SK-MEL-5 (cell line): ENCODE results near the gene OSBP. TPM values are rescaled to one million over a fixed set of nuclear protein-coding genes. Genes with fewer than 3 reads are reported as not detected.
"Not testable (repeated sequence)": the region's sequence is repeated elsewhere in the genome, so short reads cannot be mapped to it uniquely, and the experiment has no call there.

ENCODE experiments used
- DNase-seq: peaks from one replicate; pipeline ENCODE4 v3.0.0-alpha.2; 2016; ENCODE audit warnings: low read depth, low spot score
- in situ Hi-C: cut with HindIII; loops from 2 replicates; pipeline ENCODE4 v1.10.0; 2016; ENCODE audit warnings: low sequenced_read_pairs, high pct_unique_total_duplicates, low pct_unique_long_range_greater_than_20kb
- total RNA-seq: library from RNA; depleted of rRNA; stranded (reverse); fragments of >200 nt; shearing (Covaris generic); gene quantifications from 2 replicates; pipeline ENCODE4 v1.2.3, GENCODE V29; 2014

Gene OSBP
- total RNA-seq, 1 experiment from 2014 or later: 17.8 TPM

- in situ Hi-C loops: no loop called here
- peak; percentile 77 for DNase-seq
Observed at GRCh38 chr11:59560702-59561473, 54.7 kb downstream of the OSBP start.

DNA sequence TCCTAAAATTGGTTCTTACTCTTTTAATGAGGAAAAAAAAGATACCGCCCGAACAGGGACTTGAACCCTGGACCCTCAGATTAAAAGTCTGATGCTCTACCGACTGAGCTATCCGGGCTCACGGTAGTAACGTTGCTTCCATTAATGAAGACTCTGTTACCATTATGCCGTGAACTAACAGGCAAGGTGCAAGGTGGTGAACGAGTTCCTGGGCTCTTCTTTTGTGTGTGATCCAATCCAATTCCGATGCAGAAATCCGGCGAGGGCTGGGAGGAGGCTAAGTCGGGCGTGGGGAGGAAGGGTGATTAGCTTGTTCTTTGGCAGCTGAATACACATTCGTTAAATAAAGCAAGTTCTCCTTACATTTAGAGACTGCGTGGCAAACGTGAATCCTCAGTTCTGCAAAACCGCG, 55.3 kb downstream of the OSBP start:
- DNase-seq: peak; percentile 80
- in situ Hi-C loops: no loop called here

DNA sequence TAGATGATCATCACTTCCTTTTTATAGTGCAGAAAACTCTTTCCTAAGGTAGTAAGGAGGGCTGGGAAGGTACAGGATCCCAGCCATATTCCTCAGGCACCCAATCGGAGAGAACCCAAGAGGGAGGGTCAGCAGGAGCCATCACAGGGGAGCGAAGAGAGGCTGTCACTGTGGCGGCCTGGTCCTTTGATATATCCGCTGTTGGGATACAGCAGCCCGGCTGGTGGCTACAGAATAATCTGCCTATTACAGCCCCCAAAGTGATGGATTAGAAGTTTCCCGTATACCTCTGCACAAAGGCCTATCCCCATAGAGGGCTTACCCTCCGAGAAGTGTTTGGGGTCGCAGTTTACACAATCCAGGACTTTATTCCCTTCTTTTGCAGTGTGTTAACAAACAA, 55.7 kb downstream of the OSBP start:
- DNase-seq: no peak
- in situ Hi-C loops: no loop called here

- no peak for DNase-seq
- in situ Hi-C loops: no loop called here
Observed at GRCh38 chr11:59558270-59558643, 57.3 kb downstream of the OSBP start.

GRCh38 chr11:59556917-59557348, 58.6 kb downstream of the OSBP start:
- in situ Hi-C loops: no loop called here
- DNase-seq: peak; percentile 63

- in situ Hi-C loops: no loop called here
Observed at GRCh38 chr11:59556115-59556916, 59.3 kb downstream of the OSBP start.

GRCh38 chr11:59555601-59556114, 59.9 kb downstream of the OSBP start:
- in situ Hi-C loops: no loop called here
- no peak for DNase-seq

More at GRCh38 chr11:59556115-59556916, 59.3 kb downstream of the OSBP start:
- peak; percentile 88 for DNase-seq

- no peak for DNase-seq
- in situ Hi-C loops: no loop called here
Observed at GRCh38 chr11:59553323-59553722, 62.3 kb downstream of the OSBP start.

GRCh38 chr11:59552844-59553243, 62.7 kb downstream of the OSBP start:
- DNase-seq: no peak
- in situ Hi-C loops: no loop called here

DNA sequence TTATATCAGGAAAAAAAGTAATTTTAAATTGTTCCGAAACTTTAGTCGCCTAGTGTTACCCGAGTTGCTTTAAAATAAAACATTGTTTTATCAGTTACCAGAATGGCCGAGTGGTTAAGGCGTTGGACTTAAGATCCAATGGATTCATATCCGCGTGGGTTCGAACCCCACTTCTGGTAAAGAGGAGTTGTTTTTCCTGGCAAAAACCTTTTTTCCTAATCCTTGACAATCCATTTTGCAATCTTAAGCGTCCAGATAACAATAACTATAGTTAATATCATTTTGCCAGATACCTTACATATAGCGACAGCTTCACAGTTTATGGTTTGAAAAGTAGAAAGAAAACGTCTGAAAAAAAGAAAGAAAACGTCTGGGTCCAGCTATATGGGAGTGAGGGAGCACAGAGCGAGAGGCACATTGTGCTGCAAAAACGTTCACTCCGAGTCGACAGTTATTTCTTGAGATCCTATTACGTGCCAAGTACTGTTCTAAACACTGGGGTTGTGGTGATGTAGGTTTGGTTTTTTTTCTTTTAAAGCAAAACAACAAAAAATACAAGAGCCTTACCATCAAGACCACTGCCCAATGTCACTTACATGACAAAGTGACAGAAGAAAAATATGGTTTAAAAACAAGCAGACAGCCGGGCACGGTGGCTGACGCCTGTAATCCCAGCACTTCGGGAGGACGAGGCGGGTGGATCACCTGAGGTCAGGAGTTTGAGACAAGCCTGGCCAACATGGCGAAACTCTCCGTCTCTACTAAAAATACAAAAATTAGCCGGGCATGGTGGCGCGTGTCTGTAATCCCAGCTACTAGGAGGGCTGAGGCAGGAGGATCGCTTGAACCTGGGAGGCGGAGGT, 63.7 kb downstream of the OSBP start:
- in situ Hi-C loops: no loop called here
- peak; percentile 77 for DNase-seq

DNA sequence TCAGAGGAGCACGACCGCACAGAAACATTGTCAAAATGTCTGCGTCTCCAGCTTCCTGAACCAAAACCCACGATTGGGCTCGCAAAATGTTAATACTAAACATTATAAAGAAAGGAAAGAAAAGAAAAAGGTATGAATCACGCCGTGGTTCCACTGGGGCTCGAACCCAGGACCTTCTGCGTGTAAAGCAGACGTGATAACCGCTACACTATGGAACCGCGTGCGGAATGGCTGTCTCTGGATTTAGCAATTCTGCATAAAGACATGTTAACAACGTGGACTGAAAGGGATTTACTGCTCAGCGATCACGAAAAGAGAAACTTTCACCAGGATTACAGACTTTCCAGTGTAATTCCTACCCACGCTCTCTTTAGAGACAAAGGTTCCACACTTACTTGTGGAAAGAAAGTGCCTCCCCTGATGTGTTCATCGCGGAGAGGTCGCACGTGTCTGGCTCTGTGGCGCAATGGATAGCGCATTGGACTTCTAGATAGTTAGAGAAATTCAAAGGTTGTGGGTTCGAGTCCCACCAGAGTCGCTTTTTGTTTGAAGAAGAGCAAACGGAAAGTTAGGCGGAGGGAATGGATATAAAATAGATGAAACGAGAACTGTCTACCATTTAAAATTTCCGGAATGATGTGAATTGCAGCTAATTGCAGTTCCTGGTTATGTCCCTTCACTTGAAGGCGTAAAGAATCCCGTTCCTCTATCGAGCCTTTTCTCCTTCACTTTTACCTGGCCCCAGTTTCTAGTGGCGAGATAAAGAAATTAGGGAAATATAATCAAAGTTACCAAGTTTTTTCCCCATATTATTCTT, 64.5 kb downstream of the OSBP start:
- peak; percentile 94 for DNase-seq
- in situ Hi-C loops: no loop called here

DNA sequence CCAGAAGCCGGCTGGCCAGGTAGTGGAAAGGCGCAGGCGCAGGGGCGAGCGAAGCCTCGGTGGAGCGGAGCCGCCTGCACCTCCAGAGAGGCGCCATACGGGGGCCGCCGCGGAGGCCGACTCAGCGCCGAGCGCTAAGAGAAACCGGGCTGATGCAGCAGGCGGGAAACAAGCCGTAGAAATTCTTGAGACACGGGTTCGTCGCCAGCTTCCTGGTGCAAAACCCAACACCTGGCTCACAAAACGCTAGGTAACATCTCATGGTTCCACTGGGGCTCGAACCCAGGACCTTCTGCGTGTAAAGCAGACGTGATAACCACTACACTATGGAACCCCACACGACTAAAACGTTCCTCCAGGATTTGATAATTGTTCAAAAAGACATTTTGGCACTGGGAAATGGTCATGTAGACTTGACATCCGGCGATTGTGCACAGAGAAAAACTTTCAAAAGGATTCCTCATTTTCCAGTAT, 65.2 kb downstream of the OSBP start:
- peak; percentile 95 for DNase-seq
- in situ Hi-C loops: no loop called here

DNA sequence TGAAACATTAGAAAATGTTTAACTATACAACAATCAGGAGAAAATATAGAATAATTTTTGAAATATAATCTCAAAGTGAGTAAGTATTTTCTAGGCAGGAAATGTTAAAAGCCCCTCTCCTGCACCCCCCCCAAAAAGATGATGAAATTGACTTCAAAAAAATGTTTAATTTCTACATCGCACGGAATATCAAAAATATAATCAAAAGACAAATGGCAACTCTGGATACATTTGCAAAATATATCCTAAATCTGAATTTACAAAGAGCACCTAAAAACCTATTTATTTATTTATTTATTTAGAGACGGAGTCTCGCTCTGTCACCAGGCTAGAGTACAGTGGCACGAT, 67.3 kb downstream of the OSBP start:
- no peak for DNase-seq
- in situ Hi-C loops: no loop called here

- in situ Hi-C loops, DNase-seq: not testable (repeated sequence)
Observed at GRCh38 chr11:59547605-59548308, 67.8 kb downstream of the OSBP start.

GRCh38 chr11:59545179-59546020, 70.2 kb downstream of the OSBP start:
- no peak for DNase-seq
- in situ Hi-C loops: no loop called here

DNA sequence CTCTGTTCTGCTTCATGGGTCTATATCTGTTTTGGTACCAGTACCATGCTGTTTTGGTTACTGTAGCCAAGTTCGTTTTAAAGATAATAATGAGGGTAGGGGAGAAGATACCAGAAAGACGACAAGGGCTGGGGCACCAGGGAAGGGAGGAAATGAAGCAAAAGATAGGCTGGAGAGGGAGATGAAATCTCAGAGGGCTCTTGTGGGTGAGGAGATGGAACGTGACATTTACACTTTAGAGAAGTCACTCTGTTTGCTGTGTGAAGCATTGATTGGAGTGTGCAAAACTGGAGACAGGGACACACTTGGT, 70.8 kb downstream of the OSBP start:
- in situ Hi-C loops: no loop called here
- DNase-seq: no peak
